Hematopoietic multipotent progenitor cell treated with erythropoietin and hydrocortisone succinate and interleukin-3 and kit ligand, for 17 days (in vitro differentiated cells): ENCODE results near the gene GNB1L.

Experiments used
- DNase-seq: peaks from one replicate; pipeline ENCODE4 v3.0.0-alpha.2; 2015; ENCODE audit warnings: low spot score

Gene GNB1L

DNA sequence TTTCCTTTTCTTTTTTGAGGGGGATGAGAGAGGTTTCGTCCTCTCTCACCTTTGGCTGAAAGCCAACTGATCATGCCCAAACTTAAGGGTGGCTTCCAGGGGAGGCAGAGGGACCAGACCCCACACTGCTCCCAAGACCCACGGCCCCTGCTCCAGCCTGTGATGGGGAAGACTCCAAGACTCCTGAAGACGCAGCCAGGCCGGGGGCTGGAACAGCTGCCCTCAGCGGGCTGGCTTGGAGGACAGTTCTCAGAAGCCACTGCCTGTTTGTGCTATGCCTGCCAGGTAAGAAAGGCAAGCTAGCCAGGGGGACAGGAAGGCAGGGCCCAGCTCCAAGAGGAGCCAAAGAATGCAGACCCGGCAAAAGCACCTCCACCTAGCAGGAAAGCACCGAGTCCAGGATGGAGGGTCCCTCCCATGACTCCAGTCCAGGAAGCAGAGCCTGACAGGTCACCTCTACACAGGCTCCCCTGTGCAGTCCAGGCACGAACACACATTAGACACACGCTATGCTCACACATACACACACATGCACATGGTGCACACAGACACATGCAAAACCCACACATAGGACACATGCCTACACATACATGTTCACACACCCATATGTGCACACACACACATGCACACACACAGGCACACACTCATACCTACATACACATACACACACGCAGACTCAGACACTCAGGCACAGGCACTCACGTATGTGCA, 31.3 kb downstream of the GNB1L start:
- DNase-seq, result no peak

DNA sequence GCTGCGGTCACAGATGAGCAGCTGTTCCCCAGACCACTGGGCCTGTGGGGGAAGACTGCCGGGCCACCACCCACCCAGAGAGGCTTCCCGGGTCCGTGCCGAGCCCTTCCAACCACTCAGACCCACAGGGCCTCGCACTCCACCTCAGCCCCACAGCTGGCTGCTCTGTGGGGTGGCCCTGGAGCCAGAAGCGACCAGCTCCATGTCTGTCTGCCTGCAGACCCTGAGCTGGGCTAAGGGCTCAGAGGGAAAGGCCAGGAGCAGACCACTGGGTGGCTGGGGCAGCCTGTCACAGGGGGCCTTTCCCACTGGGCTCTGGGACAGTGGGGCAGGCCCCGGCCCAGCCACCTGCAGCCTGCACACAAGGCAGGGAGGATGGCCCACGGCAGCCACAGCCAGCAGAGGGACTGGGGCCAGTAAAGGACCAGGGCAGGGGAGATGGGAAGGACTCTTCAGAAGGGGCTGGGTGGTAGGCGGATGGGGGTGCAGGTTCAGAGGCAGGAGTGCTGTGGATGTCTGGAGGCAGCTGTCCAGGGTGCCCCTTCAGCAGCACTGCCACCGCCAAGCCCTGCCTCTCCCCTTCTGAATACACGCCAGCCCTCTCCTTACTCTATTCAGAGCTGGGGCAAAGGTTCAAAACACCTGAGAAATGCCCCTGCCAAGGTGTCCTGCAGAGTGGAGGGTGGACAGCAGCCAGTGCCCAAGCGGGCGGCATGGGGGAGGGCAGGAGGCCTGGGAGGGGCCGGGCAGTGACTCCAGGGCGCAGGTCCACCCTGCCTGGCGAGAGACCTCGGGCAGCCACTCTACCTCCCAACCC, 32.2 kb downstream of the GNB1L start:
- DNase-seq, result no peak

DNA sequence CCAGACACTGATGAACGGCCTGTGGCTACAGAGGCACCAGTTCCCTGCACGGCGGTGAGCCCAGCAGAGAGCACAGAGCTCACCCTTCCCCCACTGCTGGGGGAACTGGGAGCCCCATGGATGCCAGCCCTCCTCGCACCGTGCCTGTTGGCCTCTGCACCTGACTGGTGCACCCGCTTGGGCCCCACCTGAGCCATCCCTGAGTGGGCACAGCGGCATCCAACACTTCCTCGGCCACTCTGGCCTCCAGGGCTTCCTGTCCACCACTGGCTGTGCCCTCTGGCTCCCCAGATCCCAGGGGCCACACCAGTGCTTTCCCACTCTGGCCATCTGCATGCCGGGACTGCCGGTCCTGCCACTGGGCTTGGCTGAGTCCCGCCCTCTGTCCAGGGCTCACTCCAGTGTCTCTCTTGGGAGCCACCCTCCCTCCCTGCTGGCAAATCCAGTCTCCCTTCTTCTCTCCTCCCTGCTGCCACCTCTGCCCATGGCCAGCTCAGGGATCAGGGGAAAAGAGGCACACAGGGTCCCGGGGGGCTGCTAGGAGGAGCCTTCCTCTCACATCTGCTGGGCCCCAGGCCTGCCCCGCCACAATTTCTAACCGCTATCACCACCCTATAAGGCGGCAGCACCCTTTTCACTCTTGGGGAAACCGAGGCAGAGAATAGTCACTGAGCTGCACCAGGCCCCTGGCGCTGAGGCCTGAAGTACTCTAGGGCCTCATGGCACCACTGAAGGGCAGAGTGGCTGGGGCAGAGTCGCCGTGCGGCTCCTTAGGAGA, 33.0 kb downstream of the GNB1L start:
- DNase-seq, result no peak

DNA sequence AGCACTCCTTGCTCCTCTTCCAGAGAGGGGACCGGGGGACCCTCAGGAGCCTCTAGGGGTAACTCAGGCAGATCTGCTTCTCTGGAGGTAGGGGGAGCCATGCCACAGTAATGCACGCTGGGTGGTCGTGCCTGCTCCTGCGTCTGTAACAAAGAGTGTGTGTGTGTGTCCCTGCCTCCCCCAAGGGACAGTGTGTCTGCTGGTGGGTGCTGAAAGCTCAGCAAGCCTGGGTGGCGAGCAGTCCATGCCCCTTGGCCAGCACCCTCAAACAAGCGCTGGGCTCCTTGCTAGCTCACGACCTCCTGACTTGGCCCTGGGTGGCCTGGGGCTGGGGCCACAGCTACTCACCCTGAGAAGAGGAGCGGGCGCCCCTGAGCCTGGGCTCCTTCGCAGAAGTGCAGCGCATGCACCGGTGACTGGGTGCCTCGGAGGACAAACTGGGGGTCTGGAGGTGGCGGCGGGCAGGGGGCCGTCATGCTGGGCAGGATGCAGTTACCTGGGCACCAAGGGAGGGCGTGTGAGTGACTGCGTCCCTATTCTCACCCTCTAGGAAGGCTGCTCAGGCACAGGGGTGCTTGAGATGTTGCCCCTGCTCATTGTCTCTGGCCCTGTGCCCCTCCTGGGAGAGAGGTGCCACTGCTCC, 33.7 kb downstream of the GNB1L start:
- DNase-seq, result no peak

DNA sequence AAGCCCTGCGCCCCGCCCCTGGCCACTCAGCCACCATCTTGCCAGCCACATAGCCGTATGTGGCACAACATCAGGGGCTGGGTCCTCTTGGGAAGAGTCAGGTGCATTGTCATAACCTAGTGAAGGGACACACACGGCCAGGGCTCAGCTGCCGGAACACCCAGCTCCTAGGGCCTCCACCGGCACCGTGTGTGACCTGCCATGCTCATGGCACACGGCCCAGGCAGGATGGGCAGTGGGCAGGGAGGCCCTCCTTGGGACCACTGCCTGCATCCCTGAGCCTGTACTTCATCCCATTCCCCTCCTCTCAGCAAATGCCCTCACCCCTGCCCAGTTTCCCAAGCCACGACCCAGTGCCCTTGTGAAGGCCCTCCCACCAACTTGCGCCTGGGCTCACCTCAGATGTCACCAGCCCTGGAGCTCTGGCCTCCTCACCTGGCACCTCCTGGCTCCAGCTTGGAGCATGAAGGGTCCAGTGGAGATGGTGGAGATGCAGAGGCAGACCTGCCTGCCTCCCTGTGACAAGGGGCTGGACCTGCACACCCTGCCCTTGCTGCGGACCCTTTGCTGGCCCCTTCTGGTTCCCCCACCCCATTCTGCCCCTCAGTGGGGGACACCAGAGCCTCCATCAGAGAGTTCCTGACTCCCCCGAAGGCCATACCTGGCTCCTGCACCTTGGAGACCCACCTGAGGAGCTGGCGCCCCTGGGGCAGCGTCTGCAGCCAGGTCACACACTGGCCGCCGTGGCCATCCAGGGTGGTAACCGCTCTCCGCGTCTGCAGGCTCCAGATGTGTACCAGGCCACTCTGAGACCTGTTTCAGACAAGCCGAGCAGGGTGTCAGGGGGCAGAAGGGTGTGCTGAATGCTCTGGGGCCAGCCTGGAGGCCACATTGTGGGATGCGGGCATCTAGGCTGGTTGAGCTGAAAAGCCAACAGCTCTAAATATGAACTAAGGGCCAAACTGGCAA, 34.5 kb downstream of the GNB1L start:
- DNase-seq, result no peak

DNA sequence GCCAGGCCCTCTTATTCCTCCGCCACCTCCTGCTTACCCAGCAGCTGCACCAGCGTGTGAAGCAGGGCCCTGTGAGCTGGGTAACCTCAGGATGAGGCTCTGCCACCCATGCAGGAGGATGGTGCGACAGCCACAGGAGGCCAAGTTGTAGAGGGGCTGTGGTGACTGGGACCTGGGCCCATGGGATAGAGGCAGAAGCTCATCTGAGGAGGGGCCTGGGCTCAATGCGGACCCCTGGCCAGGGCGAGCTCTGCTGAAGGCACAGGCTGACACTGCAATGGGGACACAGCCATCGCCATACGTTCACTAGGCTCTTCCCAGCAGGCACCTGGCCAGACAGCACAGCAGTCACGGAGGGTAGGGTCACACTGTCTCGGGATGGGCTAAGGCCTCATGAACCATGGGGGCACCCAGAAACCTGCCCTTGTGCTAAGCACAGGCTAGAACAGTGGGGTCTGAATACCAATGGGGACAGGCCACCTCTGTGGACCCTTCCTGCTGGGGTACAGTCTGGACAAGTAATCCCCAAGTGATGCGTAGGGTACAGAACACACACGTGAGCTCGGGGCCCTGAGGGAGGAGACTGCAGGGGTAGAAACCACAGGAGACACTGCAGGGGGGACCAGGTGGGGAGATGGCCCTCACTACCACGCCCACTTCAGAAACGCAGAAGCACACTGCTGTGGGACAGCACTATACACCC, 35.3 kb downstream of the GNB1L start:
- DNase-seq, result no peak

DNA sequence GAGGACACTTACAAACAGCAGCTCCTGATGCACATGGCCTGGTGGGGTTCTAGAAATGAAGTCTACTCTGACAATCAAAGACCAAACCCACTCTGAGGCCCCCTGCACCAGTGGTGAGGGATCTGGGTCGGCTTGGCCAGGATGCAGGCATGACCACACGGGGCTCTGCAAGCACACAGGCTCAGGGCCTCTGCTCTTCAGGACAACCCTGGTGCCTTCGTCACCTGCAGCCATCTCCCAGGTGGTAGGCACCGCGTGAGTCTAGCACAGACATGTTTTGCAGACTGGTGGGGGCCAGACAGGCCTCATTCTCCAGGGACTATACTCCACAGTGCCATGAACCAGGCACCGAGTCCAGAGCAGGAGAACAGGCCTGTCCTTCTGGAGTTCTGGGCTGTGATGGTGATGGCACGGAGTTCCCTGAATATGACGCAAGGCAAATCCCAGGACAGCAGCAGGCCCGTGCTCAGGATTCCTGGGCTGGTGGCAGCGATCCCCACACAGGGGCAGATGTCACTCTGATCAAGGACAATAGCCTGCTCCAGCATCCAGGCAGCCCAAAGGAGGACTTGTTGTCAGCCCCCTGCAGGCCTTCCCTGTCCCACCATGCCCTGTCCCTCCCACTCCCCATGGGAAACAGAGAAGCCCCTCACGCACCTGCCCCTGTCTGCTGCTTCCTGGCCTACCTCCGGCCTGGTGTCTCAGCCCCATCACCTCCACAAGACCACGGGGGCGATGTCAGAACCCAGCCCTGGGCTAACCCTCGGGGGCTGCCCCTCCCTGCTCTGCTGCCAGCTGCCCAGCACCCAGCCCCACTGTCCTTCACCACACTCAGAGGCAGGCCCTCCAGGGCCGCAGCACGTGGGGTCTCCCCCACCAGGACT, 36.1 kb downstream of the GNB1L start:
- no peak for DNase-seq

DNA sequence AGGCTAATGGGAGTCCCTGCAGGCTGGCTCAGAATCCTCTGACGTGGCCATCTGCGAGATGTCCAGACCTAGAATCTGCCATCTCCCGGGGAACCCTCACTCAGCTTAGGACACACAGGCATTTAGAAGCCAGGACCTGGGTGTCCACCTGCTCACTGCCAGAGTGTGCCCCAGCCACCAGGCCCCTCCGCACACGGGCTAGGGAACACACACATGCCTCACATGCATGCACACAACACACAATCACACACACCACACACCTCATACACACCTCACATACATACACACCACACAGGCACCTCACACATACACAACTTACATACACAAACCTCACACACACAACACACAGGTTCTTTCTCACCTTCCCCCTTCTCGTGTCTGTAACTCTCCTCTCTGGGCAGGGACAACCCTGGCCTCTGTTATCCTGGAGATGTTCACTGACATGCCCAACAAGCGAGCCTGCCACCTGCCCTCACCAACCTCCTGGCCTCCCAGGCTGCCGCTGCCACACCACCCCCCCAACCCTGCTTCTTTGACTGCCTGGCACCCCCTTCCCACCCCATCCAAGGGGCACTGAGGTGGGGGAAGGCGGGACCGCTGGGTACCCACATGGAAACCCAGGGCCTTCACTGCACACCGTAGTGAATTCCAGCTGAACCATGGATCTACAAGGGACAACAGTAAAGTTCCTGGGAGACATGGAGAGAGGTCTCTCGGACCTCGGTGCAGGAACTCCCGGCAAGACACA, 38.1 kb downstream of the GNB1L start:
- no peak for DNase-seq

DNA sequence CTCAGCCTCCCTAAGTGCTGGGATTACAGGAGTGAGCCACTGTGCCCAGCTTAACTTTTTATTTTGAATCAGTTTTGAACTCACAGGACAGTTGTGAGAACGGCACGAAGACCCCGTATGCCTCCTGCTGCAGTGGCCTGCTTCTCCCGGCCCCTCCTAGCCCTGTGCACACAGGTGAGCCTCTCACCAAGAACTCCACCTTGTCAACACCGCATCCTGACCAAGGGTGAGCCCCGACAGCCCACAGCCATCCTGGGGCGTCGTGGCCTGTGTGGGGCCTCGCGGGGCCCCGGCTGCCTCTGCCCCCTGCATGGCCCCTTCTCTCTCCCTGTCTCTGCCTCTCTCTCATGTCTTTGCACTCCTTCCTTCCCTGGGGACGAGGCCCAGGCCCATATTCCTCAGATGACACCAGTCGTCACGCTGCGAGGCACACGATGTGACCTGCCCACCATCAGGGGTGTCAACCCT, 38.8 kb downstream of the GNB1L start:
- DNase-seq, result no peak

DNA sequence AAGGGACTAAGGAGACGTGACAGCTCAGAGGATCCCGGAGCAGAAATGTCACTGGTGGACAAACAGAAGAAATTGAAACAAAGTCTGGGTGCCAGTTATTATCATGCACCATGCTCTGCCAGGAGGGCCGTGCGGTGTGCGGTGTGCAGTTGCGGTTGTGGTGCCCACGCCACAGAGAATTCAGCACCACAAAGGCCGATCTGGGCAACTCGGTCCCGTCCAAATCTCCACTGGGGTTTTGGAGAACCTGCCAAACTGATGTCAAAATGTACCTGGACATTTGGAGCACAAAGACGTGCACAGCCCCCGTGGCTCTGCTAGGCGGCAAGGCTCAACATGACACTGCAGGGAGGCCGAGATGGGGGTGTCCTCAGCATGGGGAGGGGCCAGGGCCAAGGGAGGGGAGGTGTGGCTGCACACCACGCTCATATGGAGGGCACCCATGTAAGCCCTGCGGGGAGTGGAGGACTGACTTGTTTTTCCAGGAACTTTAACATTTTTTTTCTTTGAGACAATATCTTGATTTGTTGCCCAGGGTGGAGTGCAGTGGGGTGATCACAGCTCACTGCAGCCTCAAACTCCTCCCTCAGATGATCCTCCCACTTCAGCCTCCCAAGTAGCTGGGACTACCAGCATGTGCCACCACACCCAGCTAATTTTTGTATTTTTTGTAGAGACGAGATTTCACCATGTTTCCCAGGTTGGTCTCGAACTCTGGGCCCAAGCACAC, 39.4 kb downstream of the GNB1L start:
- DNase-seq, result no peak

DNA sequence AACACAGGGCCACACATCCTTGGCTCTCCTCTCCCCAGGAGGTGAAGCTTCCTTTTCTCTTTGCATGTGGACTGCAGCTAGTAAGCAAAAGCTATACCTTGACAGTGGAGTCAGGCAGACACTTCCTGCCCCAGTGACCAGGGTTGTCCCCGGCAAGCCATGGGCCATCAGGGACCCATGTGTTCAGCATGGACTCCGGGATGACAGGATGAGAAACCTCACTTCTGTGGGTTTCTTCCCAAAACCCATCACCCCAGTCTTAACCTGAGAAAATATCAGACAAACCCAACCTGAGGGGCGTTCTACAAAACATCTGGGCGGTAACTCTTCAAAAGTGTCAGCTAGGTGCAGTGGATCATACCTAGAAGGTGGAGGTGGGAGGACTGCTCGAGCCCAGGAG, 40.2 kb downstream of the GNB1L start:
- DNase-seq, result no peak

DNA sequence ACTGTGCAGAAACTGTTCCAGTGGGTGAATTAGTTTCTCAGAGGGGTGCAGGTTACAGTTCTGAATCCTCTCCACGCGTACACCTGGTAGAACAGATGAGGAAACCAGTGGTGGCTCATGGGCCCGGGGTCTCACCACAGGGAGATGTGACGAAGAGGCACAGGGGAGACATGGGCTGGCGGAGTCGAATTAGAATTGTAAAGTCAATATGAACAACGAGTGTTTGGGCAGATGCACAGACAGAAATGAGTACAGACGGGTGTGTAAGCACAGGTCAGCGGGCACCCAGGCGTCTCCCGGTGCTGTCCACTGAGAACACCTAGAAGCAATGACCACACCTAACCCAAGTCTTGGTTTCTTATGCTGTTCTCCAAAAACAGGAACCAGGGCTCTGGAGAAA, 41.8 kb downstream of the GNB1L start:
- DNase-seq, result no peak

DNA sequence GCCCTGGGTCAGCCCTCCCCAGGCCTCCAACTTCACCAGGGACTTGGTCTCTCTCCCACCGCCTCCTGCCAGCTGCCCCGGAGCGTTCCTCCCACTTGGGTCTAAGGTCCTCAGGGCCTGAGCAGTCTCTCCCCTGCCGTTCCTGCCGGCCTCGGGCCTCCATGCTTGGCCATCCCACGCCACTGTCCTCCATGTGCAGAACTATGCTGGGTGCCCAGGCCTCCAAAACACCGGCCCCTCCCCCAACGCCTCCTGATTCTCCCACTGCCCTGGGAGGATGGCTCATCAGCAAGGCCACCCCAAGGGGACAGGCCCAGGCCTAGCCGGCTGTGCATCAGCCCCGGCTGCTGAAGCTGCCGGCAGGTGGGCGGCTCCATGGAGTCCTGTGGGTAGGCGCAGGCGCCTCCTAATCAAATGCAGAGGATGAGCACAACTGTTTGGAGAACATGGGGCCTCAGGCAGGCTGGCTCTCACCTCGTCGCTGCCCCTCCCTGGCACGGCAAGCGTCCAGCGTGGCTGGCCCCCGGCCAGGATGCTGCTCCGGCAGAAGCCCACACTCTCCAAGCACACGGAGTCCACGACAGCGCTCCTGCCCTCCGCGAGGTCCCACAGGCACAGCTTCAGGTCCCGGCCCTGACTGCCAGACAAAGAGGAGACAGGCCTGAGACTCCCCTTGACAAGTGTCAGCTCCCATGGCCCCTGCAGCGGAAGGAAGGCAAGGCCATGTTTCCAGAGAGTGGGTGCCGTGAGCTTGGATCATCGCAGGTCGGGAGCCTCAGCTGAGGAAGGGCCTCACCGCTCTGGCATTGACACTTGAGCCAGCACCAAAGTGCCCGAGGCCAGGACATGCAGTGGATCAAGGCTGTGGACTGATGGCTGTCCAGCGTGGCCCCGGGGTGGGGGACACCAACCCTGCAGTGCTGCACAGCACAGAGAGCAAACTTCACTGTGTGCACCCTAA, 42.6 kb downstream of the GNB1L start:
- no peak for DNase-seq

DNA sequence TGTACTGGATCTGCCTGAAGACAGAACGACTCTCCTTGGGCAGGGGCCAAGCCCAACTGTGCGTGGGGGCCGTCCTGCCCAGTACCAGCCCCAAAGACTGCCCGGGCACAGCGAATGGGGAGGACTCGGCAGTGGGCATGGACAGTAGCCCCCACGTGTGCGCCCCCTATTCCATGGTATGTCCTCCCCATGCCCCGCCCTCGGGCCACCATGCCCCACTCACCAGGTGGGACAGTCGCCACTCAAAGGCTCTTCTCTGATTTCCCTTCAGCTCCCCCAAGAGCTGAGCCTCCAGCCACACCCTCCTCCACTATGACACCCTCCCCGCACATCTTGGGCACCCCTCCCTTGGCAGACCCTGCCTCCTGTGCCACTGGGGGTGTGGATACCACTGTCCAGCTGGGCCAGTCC, 43.5 kb downstream of the GNB1L start:
- no peak for DNase-seq

DNA sequence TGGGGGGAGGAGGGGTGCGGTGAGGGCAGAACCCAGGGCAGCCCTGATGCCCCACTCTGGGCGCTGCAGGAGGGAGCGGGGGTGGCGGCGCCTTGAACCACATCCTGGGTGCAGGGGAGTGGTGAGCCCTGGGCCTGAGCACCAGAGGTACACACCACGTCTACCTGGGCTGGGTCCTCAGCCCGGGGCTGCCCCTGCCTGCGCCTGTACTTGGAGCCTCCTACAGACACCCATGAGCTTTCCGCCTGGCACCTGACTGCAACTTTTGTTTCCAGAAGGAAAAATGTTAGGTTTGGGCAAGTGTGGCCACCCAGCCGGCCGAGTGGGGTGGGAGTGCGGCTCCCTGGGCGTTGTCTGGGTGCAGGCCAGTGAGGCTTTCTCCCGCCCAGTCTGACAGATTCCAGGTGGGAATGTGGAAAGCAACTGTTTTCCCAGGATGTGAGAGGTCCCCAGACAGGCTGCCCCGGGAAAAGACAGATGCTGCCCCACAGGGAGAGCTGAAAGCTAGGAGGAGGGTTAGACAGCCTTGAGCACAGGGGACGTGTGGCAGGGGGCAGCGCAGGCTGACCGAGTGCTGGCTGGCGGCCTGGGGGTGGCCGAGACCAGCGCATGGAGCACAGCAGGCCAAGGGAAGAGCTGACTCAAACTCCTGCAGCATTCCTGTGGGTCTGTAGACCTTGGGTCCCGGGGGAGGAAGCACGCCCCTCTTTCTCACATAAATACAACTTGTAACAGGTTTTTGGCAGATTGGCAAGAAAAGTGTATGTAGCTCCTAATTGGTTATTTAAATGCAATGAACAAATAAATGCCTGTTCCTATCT, 44.1 kb downstream of the GNB1L start:
- no peak for DNase-seq

DNA sequence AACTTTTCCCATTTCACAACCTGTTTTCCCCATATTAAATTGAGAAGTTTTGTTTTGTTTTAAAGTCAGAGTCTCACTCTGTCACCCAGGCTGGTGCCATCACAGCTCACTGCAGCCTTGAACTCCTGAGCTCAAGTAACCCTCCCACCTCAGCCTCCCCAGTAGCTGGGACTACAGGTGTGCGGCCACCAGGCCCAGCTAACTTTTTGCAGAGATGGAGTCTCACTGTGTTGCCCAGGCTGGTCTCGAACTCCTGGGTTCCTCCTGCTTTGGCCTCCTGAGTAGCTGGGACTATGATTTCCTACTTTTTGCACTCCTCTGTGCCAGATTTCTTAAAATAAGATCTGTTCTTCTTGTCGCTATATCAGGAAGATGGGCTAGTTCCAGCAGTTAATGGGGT, 44.9 kb downstream of the GNB1L start:
- no peak for DNase-seq
